Neuronal stem cell (in vitro differentiated cells): Measurements from ENCODE around the gene GRIP1.

ENCODE experiments used
- DNase-seq: peaks from one replicate; pipeline ENCODE4 v3.0.0-alpha.2; 2013; ENCODE audit warnings: low spot score
- H2AFZ ChIP-seq: one replicate; pipeline ENCODE4 v1.6.1; 2013; ENCODE audit warnings: mild to moderate bottlenecking, low read length, inconsistent platforms
- H2AK5ac ChIP-seq: 2 replicates; pipeline ENCODE4 v1.6.1; 2013; ENCODE audit warnings: low read depth, mild to moderate bottlenecking, inconsistent platforms, low read length, moderate library complexity, mixed read lengths
- H2BK120ac ChIP-seq: 2 replicates; pipeline ENCODE4 v1.6.1; 2013; ENCODE audit warnings: low read depth, mild to moderate bottlenecking, inconsistent platforms, low read length, moderate library complexity, mixed read lengths
- H2BK12ac ChIP-seq: one replicate; pipeline ENCODE4 v1.6.1; 2013; ENCODE audit warnings: low read length, inconsistent platforms
- H2BK15ac ChIP-seq: 2 replicates; pipeline ENCODE4 v1.6.1; 2013; ENCODE audit warnings: mild to moderate bottlenecking, low read length, inconsistent platforms, mixed read lengths
- H2BK5ac ChIP-seq: one replicate; pipeline ENCODE4 v1.6.1; 2013; ENCODE audit warnings: inconsistent platforms, mild to moderate bottlenecking, low read length, moderate library complexity
- H3K14ac ChIP-seq: one replicate; pipeline ENCODE4 v1.6.1; 2013; ENCODE audit warnings: low read length, inconsistent platforms
- H3K18ac ChIP-seq: 2 replicates; pipeline ENCODE4 v1.6.1; 2013; ENCODE audit warnings: low read length, inconsistent platforms
- H3K23ac ChIP-seq: 2 replicates; pipeline ENCODE4 v1.6.1; 2013; ENCODE audit warnings: low read depth, mild to moderate bottlenecking, mixed read lengths, low read length, inconsistent platforms; ENCODE audit not compliant: poor library complexity
- H3K27ac ChIP-seq: replicated peaks from 3 replicates; pipeline ENCODE4 v1.5.1; 2013; ENCODE audit warnings: low read length, inconsistent platforms
- H3K27me3 ChIP-seq, 3 experiments: 2 replicates each; pipeline ENCODE4 v1.6.1; 2013; ENCODE audit warnings: low read length in 3 of 3, mild to moderate bottlenecking in 2 of 3, inconsistent platforms in 1 of 3, low read depth in 1 of 3, mixed read lengths in 1 of 3, moderate library complexity in 1 of 3; ENCODE audit not compliant: control insufficient read depth in 3 of 3, insufficient read depth in 3 of 3
- H3K36me3 ChIP-seq, 2 donors: replicated peaks in 1 of 2; 2 replicates each; pipeline ENCODE4 v1.6.1; 2013; ENCODE audit warnings: low read length in 2 of 2; ENCODE audit not compliant: control insufficient read depth in 2 of 2, insufficient read depth in 2 of 2
- H3K4ac ChIP-seq: 2 replicates; pipeline ENCODE4 v1.6.1; 2013; ENCODE audit warnings: inconsistent platforms, mild to moderate bottlenecking, low read length, moderate library complexity
- H3K4me1 ChIP-seq, 2 donors: 1 replicate in 1 of 2; 2 replicates in 1 of 2; pipeline ENCODE4 v1.6.1; 2013; ENCODE audit warnings: low read length in 2 of 2, low read depth in 1 of 2; ENCODE audit not compliant: control insufficient read depth in 2 of 2, insufficient read depth in 1 of 2
- H3K4me2 ChIP-seq: one replicate; pipeline ENCODE4 v1.6.1; 2013; ENCODE audit warnings: mild to moderate bottlenecking, low read length, inconsistent platforms; ENCODE audit not compliant: insufficient read depth, poor library complexity, severe bottlenecking
- H3K4me3 ChIP-seq, 2 donors: 2 replicates each; pipeline ENCODE4 v1.5.1; 2013; ENCODE audit warnings: low read length in 2 of 2, mild to moderate bottlenecking in 2 of 2, inconsistent platforms in 1 of 2, moderate library complexity in 1 of 2
- H3K79me1 ChIP-seq: one replicate; pipeline ENCODE4 v1.6.1; 2013; ENCODE audit warnings: low read depth, mild to moderate bottlenecking, inconsistent platforms, low read length, moderate library complexity
- H3K9ac ChIP-seq: one replicate; pipeline ENCODE4 v1.6.1; 2013; ENCODE audit warnings: mild to moderate bottlenecking, low read depth, low read length, inconsistent platforms; ENCODE audit not compliant: poor library complexity
- H3K9me3 ChIP-seq, 2 donors: replicated peaks in 1 of 2; 2 replicates each; pipeline versions ENCODE3 to v1.6.1; 2013; ENCODE audit warnings: low read length in 2 of 2, mild to moderate bottlenecking in 2 of 2, inconsistent platforms in 1 of 2, low read depth in 1 of 2, mixed read lengths in 1 of 2, moderate library complexity in 1 of 2; ENCODE audit not compliant: control insufficient read depth in 2 of 2, insufficient read depth in 1 of 2
- H4K8ac ChIP-seq: one replicate; pipeline ENCODE4 v1.6.1; 2013; ENCODE audit warnings: low read depth, mild to moderate bottlenecking, inconsistent platforms, low read length, moderate library complexity
- H4K91ac ChIP-seq: one replicate; pipeline ENCODE4 v1.6.1; 2013; ENCODE audit warnings: low read length, low read depth, mild to moderate bottlenecking, inconsistent platforms; ENCODE audit not compliant: poor library complexity
- WGBS, 2 donors: extraction: QIAGEN DNeasy Blood & Tissue Kit; methylation state at CpG; one replicate each; pipeline ENCODE4 v1.1.7; 2013; ENCODE audit warnings: missing lambda C conversion rate in 2 of 2, mixed read lengths in 1 of 2; ENCODE audit not compliant: insufficient read length in 2 of 2, insufficient replicate concordance in 1 of 2; ENCODE audit errors: extremely low coverage in 2 of 2; 5-methylcytosine and 5-hydroxymethylcytosine counted together

Gene GRIP1

DNA sequence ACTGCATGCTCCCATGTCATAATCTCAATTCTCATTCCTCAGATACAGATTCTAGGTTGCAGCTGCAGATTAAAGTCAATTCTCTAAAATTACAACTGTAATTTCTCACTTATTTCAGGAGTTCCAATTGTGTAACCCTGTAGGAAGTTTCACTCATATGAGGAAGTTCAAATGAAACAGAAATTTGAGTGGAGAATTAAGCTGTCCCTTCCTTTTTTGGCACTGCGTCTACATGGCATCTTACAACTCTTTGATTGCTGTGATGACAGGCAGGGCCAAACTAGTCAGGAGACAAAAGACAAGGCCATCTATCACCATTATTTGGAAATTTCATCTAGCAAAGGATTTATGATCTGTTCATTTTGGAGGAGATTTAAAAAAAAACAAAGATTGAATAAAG, 13.3 kb upstream of the GRIP1 start:
- Histone ChIP-seq H3K79me1 (no peaks in the 10 kb centered on the region), H4K91ac (no peak overlapping the region), H3K36me3 (no peaks in the 10 kb centered on the region), H4K8ac (no peak overlapping the region), H3K9me3 (no peaks in the 10 kb centered on the region), H3K4me2 (no peak overlapping the region), H3K4ac (no peak overlapping the region), H3K27me3 (no peaks in the 10 kb centered on the region), H2BK5ac (no peak overlapping the region), H3K27ac (no peak overlapping the region), H3K14ac (no peak overlapping the region), H3K9ac (no peak overlapping the region), H3K23ac (no peak overlapping the region), H3K4me3 (no peak overlapping the region), H2AK5ac (no peak overlapping the region), H3K18ac (no peak overlapping the region), H2BK15ac (no peak overlapping the region), H3K4me1 (no peaks in the 10 kb centered on the region), H2BK120ac (no peak overlapping the region), H2AFZ (no peak overlapping the region), H2BK12ac (no peak overlapping the region)
- no peak for DNase-seq
- no CpG with 5 or more reads among the region's 1 CpG for WGBS, 2 donors

DNA sequence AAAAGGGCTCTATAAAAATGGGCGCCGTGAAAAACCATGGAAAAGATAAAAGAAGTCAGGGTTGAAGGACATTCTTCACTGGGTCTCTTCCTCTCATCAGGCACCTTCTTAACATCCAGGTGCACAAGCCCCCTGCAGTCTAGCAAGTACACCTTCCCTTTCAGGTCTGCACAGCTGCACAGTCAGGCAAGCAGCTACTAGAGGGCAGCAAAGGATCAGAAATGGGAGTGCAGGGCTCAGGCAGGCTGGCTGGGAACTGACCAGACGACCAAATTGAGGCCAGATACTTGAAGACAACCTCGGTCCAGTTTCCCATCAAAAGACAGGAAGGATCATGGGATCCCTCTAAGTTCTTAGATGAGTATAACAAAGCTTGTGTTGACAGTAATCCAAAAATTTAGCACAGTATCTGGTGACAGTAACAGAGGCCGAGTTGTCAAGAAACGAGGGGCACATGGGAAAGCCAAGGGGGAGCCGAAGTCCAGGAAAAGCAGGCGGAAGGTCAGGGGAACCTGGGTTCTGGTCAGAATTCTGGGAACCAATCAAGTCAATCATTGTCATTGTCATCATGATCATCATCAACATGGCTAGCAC, 10.1 kb upstream of the GRIP1 start:
- DNase-seq, result peak; percentile 52
- Histone ChIP-seq H3K18ac (no peak overlapping the region), H3K9ac (no peak overlapping the region), H3K4me1 (no peaks in the 10 kb centered on the region), H2BK15ac (no peak overlapping the region), H3K14ac (no peak overlapping the region), H2AFZ (no peak overlapping the region), H2BK120ac (no peak overlapping the region), H3K79me1 (no peaks in the 10 kb centered on the region), H3K4me3 (no peak overlapping the region), H3K4ac (no peak overlapping the region), H3K23ac (no peak overlapping the region), H3K27me3 (no peaks in the 10 kb centered on the region), H4K8ac (no peak overlapping the region), H2BK5ac (no peak overlapping the region), H3K9me3 (no peaks in the 10 kb centered on the region), H3K27ac (no peak overlapping the region), H3K4me2 (no peak overlapping the region), H4K91ac (no peak overlapping the region), H2AK5ac (no peak overlapping the region), H2BK12ac (no peak overlapping the region), H3K36me3 (no peaks in the 10 kb centered on the region)
- WGBS, 2 donors, result no CpG with 5 or more reads among the region's 8 CpGs

DNA sequence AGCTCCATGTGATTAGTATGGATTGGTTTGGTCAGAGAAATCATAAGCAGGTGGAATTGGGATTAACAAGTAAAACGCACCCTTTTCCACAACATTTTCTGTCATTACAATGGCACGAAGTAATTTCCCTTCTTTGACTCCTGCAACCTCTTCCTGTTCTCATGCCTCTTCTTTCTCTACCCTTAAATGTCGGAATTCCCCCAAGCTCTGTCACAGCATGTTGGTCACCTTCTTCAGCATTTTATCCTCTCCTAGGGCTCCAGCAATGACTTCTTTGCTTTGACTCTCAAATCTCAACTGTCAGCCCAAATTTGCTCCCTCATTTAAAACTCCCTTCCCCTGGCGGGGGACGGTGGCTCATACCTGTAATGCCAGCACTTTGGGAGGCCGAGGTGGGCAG, 5.3 kb upstream of the GRIP1 start:
- Histone ChIP-seq H4K91ac (no peak overlapping the region), H2BK5ac (no peak overlapping the region), H3K18ac (no peak overlapping the region), H2BK120ac (no peak overlapping the region), H4K8ac (no peak overlapping the region), H3K36me3 (no peaks in the 10 kb centered on the region), H3K9ac (no peak overlapping the region), H3K4me3 (no peak overlapping the region), H2BK12ac (no peak overlapping the region), H2AK5ac (no peak overlapping the region), H3K79me1 (no peaks in the 10 kb centered on the region), H3K27me3 (no peaks in the 10 kb centered on the region), H3K4ac (no peak overlapping the region), H3K4me1 (peaks cover 5 to 9% of the 10 kb centered on the region in 2 donors), H3K9me3 (no peaks in the 10 kb centered on the region), H3K14ac (no peak overlapping the region), H2BK15ac (no peak overlapping the region), H3K27ac (no peak overlapping the region), H3K23ac (no peak overlapping the region), H3K4me2 (no peak overlapping the region), H2AFZ (no peak overlapping the region)
- WGBS, 2 donors, result no CpG with 5 or more reads among the region's 6 CpGs
- DNase-seq, result no peak

DNA sequence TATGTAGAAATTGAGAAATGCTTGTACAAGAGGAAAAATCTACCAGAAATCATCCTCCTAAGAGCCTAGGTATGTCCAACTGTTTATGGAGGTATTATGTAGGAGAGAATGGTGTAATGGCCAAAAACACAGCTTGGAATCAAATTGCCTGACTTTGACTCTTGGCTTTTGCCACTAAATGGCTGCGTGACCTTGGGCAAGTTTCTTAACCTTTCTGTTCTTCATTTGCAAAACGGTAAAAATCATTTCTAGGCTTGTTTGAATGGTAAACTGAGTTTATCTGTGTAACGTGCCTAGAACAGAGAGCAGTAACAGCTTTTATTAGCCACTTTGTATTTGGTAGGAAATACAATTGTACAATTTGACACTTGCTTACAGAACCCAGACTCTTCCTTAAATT, 4.9 kb upstream of the GRIP1 start:
- no peak overlapping the region for H2BK120ac ChIP-seq
- no peak overlapping the region for H4K91ac ChIP-seq
- H3K4me3 ChIP-seq, result no peak overlapping the region
- DNase-seq, result no peak
- H2BK5ac ChIP-seq, result no peak overlapping the region
- no peak overlapping the region for H3K18ac ChIP-seq
- H3K27ac ChIP-seq, result no peak overlapping the region
- no peaks in the 10 kb centered on the region for H3K36me3 ChIP-seq
- H4K8ac ChIP-seq, result no peak overlapping the region
- H3K4me2 ChIP-seq, result no peak overlapping the region
- H3K9me3 ChIP-seq, result no peaks in the 10 kb centered on the region
- no peak overlapping the region for H2BK15ac ChIP-seq
- H2AK5ac ChIP-seq, result no peak overlapping the region
- no peak overlapping the region for H3K9ac ChIP-seq
- H3K4ac ChIP-seq, result no peak overlapping the region
- no peak overlapping the region for H3K14ac ChIP-seq
- no peak overlapping the region for H2BK12ac ChIP-seq
- no peaks in the 10 kb centered on the region for H3K79me1 ChIP-seq
- no CpG with 5 or more reads among the region's 3 CpGs for WGBS, 2 donors
- H3K27me3 ChIP-seq, result no peaks in the 10 kb centered on the region
- no peak overlapping the region for H3K23ac ChIP-seq
- H3K4me1 ChIP-seq, result peaks cover 6 to 13% of the 10 kb centered on the region in 2 donors
- no peak overlapping the region for H2AFZ ChIP-seq
